HepG2 (cell line): ENCODE measurements around the gene EGFR. TPM values are rescaled to one million over a fixed set of nuclear protein-coding genes. Genes with fewer than 3 reads are reported as not detected.

Experiments
- ATAC-seq: fragments of 200-7000 bp; cut with Tn5 transposase; 3 replicates; pipeline ENCODE4 v1.9.1; 2020; ENCODE audit warnings: mild to moderate bottlenecking, moderate library complexity
- BruUV-seq: library from RNA; stranded (reverse); fragments of 400-500 nt; replicated peaks from 2 replicates; lab custom pipeline; 2021; lab: Mats Ljungman, UMichigan
- CTCF ChIA-PET: fragments of 300-600 bp; formaldehyde crosslinking; extraction: SDS; loops from one replicate; lab custom pipeline; 2021; ENCODE audit warnings: low total read pairs, inconsistent platforms, low intra/inter-chr PET ratio; lab: Yijun Ruan, JAX
- POLR2A ChIA-PET: fragments of 350-600 bp; sonication (Branson Sonifier 250); formaldehyde crosslinking; loops from one replicate; lab custom pipeline; 2020; ENCODE audit warnings: antibody characterized with exemption, inconsistent platforms; lab: Yijun Ruan, JAX
- DNase-seq: peaks from one replicate; pipeline ENCODE4 v3.0.0-alpha.2; 2015; ENCODE audit warnings: low spot score
- FAIRE-seq: peaks from 3 replicates; lab custom pipeline; 2011; peaks lifted over from hg19 to GRCh38; lab: Jason Lieb, UNC
- H2AFZ ChIP-seq: one replicate; pipeline ENCODE4 v1.6.1; 2011; ENCODE audit warnings: low read length, inconsistent platforms
- H3K27ac ChIP-seq: fragments of 300-600 bp; 3 replicates; pipeline ENCODE4 v1.8.0; 2011; ENCODE audit warnings: mixed run types, mild to moderate bottlenecking, mixed read lengths, low read length, inconsistent platforms; ENCODE audit not compliant: insufficient read depth; ENCODE audit errors: extremely low read length
- H3K27me3 ChIP-seq, 2 experiments: fragments of 200-600 bp in 1 of 2; 2 replicates in 1 of 2; 3 replicates in 1 of 2; pipeline versions ENCODE4 v1.6.0 to v1.8.0; 2011; ENCODE audit warnings: low read length in 2 of 2, mild to moderate bottlenecking in 2 of 2, moderate library complexity in 2 of 2, inconsistent platforms in 1 of 2; ENCODE audit not compliant: insufficient read depth in 2 of 2, control insufficient read depth in 1 of 2
- H3K36me3 ChIP-seq, 2 experiments: fragments of 200-600 bp in 1 of 2; replicated peaks in 1 of 2; 2 replicates in 1 of 2; 3 replicates in 1 of 2; pipeline versions ENCODE4 v1.5.1 to v1.8.0; 2011; ENCODE audit warnings: low read length in 2 of 2, inconsistent platforms in 1 of 2; ENCODE audit not compliant: insufficient read depth in 2 of 2, control insufficient read depth in 1 of 2
- H3K4me1 ChIP-seq: 2 replicates; pipeline ENCODE4 v1.5.1; 2012; ENCODE audit warnings: low read length, inconsistent platforms; ENCODE audit not compliant: insufficient read depth
- H3K4me2 ChIP-seq: 2 replicates; pipeline ENCODE4 v1.6.0; 2011; ENCODE audit warnings: low read depth, low read length, inconsistent platforms
- H3K4me3 ChIP-seq, 3 experiments: fragments of 200-600 bp in 1 of 3; sonication (generic), shearing (Covaris generic) in 1 of 3; replicated peaks in 1 of 3; 2 replicates each; pipeline ENCODE4 v1.5.1; 2011 to 2016; ENCODE audit warnings: low read length in 3 of 3, inconsistent platforms in 2 of 3, low read depth in 2 of 3, mild to moderate bottlenecking in 2 of 3, control low read depth in 1 of 3, mixed read lengths in 1 of 3; ENCODE audit not compliant: insufficient read depth in 1 of 3
- H3K79me2 ChIP-seq: one replicate; pipeline ENCODE4 v1.6.1; 2011; ENCODE audit warnings: low read length, inconsistent platforms; ENCODE audit not compliant: insufficient read depth
- H3K9ac ChIP-seq: 2 replicates; pipeline ENCODE4 v1.6.0; 2011; ENCODE audit warnings: mild to moderate bottlenecking, low read depth, low read length, inconsistent platforms; ENCODE audit not compliant: insufficient read depth
- H3K9me3 ChIP-seq: 2 replicates; pipeline ENCODE4 v1.5.1; 2012; ENCODE audit warnings: mild to moderate bottlenecking, low read length
- H4K20me1 ChIP-seq: 2 replicates; pipeline ENCODE4 v1.6.0; 2011; ENCODE audit warnings: inconsistent platforms, mild to moderate bottlenecking, low read length, moderate library complexity; ENCODE audit not compliant: insufficient read depth
- BCL6 ChIP-seq: IDR thresholded peaks from 2 replicates; pipeline ENCODE4 v1.6.1; 2016; ENCODE audit warnings: missing genetic modification reagents, missing compliant biosample characterization
- HDAC2 ChIP-seq: sonication (generic); formaldehyde crosslinking; IDR thresholded peaks from 2 replicates; pipeline ENCODE4 v1.4.0; 2020; ENCODE audit warnings: missing genetic modification reagents
- KDM4B ChIP-seq: sonication (generic); formaldehyde crosslinking; IDR thresholded peaks from 2 replicates; pipeline ENCODE4 v1.4.0; 2020; ENCODE audit warnings: missing genetic modification reagents
- NFIC ChIP-seq: IDR thresholded peaks from 2 replicates; pipeline ENCODE4 v1.6.1; 2012; ENCODE audit warnings: mild to moderate bottlenecking, low read length, inconsistent platforms
- SNRNP70 ChIP-seq: fragments of 200-400 bp; formaldehyde crosslinking; IDR thresholded peaks from 2 replicates; pipeline ENCODE4 v1.6.1; 2017; ENCODE audit warnings: mild to moderate bottlenecking, low read depth, low read length, moderate library complexity
- TAF15 ChIP-seq: fragments of 200-400 bp; formaldehyde crosslinking; IDR thresholded peaks from one replicate; pipeline ENCODE4 v1.6.1; 2018; ENCODE audit warnings: mild to moderate bottlenecking, low read depth, low read length; ENCODE audit not compliant: poor library complexity, severe bottlenecking
- ZNF768 ChIP-seq: sonication (generic); formaldehyde crosslinking; IDR thresholded peaks from 2 replicates; pipeline ENCODE4 v1.4.0; 2020; ENCODE audit warnings: missing genetic modification reagents
- WGBS: methylation state at CpG from one replicate; pipeline ENCODE4 v1.1.6; 2017; ENCODE audit warnings: low lambda C conversion rate; 5-methylcytosine and 5-hydroxymethylcytosine counted together
- in situ Hi-C: cut with HindIII; loops from 2 replicates; pipeline ENCODE4 v1.10.0; 2017; ENCODE audit warnings: low pct_unique_long_range_greater_than_20kb; ENCODE audit not compliant: extremely low pct_ligation_motif_present
- intact Hi-C: fragments of 100-400 bp; cut with micrococcal nuclease; formaldehyde crosslinking; loops from one replicate; pipeline ENCODE4 v1.10.0; 2022; ENCODE audit not compliant: unreplicated experiment
- polyA plus RNA-seq, 8 experiments: library from polyadenylated mRNA; depleted of rRNA in 3 of 8; stranded (reverse) in 7 of 8; unstranded in 1 of 8; fragments of >200 nt; fragmentation: Illumina TruSeq in 4 of 8; extraction: Trizol in 4 of 8; gene quantifications; 2 replicates each; pipeline versions ENCODE4 v1.2.1 to v1.2.3, GENCODE V29; 2011 to 2016; ENCODE audit warnings: low read depth in 4 of 8, missing spikeins in 1 of 8, mixed read lengths in 1 of 8; ENCODE audit not compliant: insufficient read depth in 1 of 8
- total RNA-seq, 5 experiments: library from RNA; depleted of rRNA; stranded (reverse); fragments of >200 nt; fragmentation: Illumina TruSeq; extraction: Trizol; gene quantifications; 2 replicates each; pipeline ENCODE4 v1.2.3, GENCODE V29; 2016; ENCODE audit warnings: low read depth in 1 of 5
- TF ChIP-seq, protein P1 (sequence below): sonication (generic); formaldehyde crosslinking; IDR thresholded peaks from 2 replicates; pipeline ENCODE4 v1.5.0; 2020; ENCODE audit warnings: mild to moderate bottlenecking, low read depth, missing genetic modification reagents, borderline replicate concordance
- TF ChIP-seq, protein P2 (sequence below): sonication (generic); formaldehyde crosslinking; IDR thresholded peaks from 2 replicates; pipeline ENCODE4 v1.5.0; 2020; ENCODE audit warnings: missing genetic modification reagents, mild to moderate bottlenecking, borderline replicate concordance
- TF ChIP-seq, protein P3 (sequence below): fragments of 450-650 bp; IDR thresholded peaks from 2 replicates; pipeline ENCODE4 v1.6.1; 2017

The EGFR gene
- total and polyA plus RNA-seq, 2 of the 13 experiments (the other 11 are each of a cell fraction or from before 2014, with no cell fraction given), result 7.0 to 10.0 TPM

DNA sequence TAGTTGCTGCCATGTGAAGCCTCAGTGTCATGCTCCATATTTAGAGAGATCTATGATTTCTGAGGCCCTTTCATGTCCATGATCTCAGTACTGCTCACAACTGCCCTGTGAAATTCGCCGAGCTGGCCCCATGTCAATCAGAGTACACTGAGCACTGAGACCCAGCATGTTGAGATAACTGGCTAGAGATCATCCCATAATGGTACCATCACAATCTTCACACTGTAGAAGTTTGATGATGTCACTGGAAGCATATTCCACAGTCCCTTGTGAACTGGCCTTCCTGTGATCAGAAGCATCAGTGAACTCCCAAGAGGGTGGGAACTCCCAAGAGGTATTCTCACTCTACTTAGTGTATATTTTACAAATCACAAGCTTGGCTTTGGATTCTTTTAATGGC is 116.0 kb downstream of the EGFR start:
- no peaks in the 10 kb centered on the region for H3K79me2 ChIP-seq
- no peak overlapping the region for H3K9ac ChIP-seq
- no peaks in the 10 kb centered on the region for H4K20me1 ChIP-seq
- ATAC-seq (no peak), DNase-seq (no peak), FAIRE-seq (no peak)
- H3K4me1 ChIP-seq, result peaks cover 50% of the 10 kb centered on the region
- CTCF ChIA-PET, result no interaction called here
- H3K27me3 ChIP-seq, result no peaks in the 10 kb centered on the region
- POLR2A ChIA-PET, result no interaction called here
- WGBS, result 83% methylated on average over 2 of the region's 2 CpGs
- in situ Hi-C loops (no loop called here), intact Hi-C loops (loop anchor here (5.0 to 10.0 kb wide), 4 partner anchors 120 to 362 kb away; partner anchors contain the start of gene EGFR)
- no peak overlapping the region for H3K4me3 ChIP-seq
- H3K36me3 ChIP-seq, result no peaks in the 10 kb centered on the region
- TF ChIP-seq TAF15 (no peak), SNRNP70 (no peak), NFIC (no peak), KDM4B (CRISPR knock-in tag) (no peak)
- no TSS peak for BruUV-seq
- no peak overlapping the region for H3K27ac ChIP-seq
- H3K4me2 ChIP-seq, result no peak overlapping the region
- H3K9me3 ChIP-seq, result peaks cover 4% of the 10 kb centered on the region; the same call in 1 of the 2 replicates
- H2AFZ ChIP-seq, result no peak overlapping the region

DNA sequence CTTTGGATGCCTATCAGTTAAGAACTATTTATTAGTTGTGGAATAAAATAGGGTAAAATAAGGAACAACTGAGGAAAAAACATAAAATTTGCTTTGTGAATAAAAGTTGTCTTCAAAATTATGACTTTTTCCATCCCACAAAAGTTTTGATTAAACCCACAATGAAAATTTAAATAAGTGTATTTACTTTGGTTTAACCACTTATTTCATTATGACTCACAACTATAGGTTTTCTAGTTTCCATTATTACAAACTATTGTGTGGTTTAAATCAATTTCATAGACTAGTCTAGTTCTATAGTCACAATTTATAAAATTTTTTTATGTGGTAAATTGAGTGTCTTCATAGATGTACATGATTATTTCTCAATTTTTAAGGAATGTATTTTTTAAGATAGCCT is 116.6 kb downstream of the EGFR start:
- in situ Hi-C loops (no loop called here), intact Hi-C loops (loop anchor here (10.0 kb wide), 1 partner anchor 121 kb away; the partner anchor contains the start of gene EGFR)
- ATAC-seq (no peak), FAIRE-seq (no peak), DNase-seq (no peak)
- no TSS peak for BruUV-seq
- H3K4me3 ChIP-seq, result no peak overlapping the region
- H3K36me3 ChIP-seq, result no peaks in the 10 kb centered on the region
- peaks cover 4% of the 10 kb centered on the region; the same call in 1 of the 2 replicates for H3K9me3 ChIP-seq
- no peak overlapping the region for H2AFZ ChIP-seq
- ChIA-PET CTCF (no interaction called here), POLR2A (no interaction called here)
- peaks cover 48% of the 10 kb centered on the region for H3K4me1 ChIP-seq
- no peaks in the 10 kb centered on the region for H3K27me3 ChIP-seq
- no peaks in the 10 kb centered on the region for H4K20me1 ChIP-seq
- H3K9ac ChIP-seq, result no peak overlapping the region
- no peaks in the 10 kb centered on the region for H3K79me2 ChIP-seq
- H3K27ac ChIP-seq, result no peak overlapping the region
- no peak overlapping the region for H3K4me2 ChIP-seq
- TF ChIP-seq, protein P1, sequence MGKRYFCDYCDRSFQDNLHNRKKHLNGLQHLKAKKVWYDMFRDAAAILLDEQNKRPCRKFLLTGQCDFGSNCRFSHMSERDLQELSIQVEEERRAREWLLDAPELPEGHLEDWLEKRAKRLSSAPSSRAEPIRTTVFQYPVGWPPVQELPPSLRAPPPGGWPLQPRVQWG (CRISPR knock-in tag), result no peak
- no peak for TF ChIP-seq BCL6 (CRISPR knock-in tag)
- no peak for TF ChIP-seq ZNF768
- no peak for TF ChIP-seq HDAC2 (CRISPR knock-in tag)
- TF ChIP-seq, protein P2, sequence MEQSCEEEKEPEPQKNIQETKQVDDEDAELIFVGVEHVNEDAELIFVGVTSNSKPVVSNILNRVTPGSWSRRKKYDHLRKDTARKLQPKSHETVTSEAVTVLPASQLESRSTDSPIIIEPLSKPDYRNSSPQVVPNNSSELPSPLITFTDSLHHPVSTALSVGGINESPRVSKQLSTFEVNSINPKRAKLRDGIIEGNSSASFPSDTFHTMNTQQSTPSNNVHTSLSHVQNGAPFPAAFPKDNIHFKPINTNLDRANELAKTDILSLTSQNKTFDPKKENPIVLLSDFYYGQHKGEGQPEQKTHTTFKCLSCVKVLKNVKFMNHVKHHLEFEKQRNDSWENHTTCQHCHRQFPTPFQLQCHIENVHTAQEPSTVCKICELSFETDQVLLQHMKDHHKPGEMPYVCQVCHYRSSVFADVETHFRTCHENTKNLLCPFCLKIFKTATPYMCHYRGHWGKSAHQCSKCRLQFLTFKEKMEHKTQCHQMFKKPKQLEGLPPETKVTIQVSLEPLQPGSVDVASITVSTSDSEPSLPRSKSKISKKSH, result no peak
- TF ChIP-seq, protein P3, sequence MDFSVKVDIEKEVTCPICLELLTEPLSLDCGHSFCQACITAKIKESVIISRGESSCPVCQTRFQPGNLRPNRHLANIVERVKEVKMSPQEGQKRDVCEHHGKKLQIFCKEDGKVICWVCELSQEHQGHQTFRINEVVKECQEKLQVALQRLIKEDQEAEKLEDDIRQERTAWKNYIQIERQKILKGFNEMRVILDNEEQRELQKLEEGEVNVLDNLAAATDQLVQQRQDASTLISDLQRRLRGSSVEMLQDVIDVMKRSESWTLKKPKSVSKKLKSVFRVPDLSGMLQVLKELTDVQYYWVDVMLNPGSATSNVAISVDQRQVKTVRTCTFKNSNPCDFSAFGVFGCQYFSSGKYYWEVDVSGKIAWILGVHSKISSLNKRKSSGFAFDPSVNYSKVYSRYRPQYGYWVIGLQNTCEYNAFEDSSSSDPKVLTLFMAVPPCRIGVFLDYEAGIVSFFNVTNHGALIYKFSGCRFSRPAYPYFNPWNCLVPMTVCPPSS, result no peak
